Mammary epithelial cell (primary cell): Measurements from ENCODE around the gene ALK.

Experiments used
- CTCF ChIP-seq, 2 donors: IDR thresholded peaks in 1 of 2; conservative IDR thresholded peaks in 1 of 2; 2 replicates each; pipeline ENCODE4 v1.5.1; 2011 to 2012; ENCODE audit warnings: inconsistent platforms in 2 of 2, low read length in 2 of 2, mild to moderate bottlenecking in 2 of 2, control low read depth in 1 of 2, low read depth in 1 of 2; ENCODE audit not compliant: insufficient read depth in 1 of 2; ENCODE audit errors: extremely low read depth in 1 of 2
- EZH2 ChIP-seq: IDR thresholded peaks from 2 replicates; pipeline ENCODE4 v1.6.1; 2012; ENCODE audit warnings: low read length, inconsistent platforms, borderline replicate concordance

- TF ChIP-seq CTCF (conservative IDR thresholded peaks at IDR 0.05 in 1 of 2, IDR thresholded peaks at IDR 0.05 in 1 of 2; ENCODE audit: extremely low read depth in 1 of 2, insufficient read depth in 1 of 2, low read depth in 1 of 2, low read length in 2 of 2) (no peak), EZH2 (no peak)
Measured at GRCh38 chr2:29225814-29226213, 695.6 kb downstream of the ALK start.
